SU-DHL-6 (cell line): Measurements from ENCODE around the gene EVC.

Experiments
- H2AFZ ChIP-seq: fragments of 200-600 bp; sonication (generic); 2 replicates; pipeline ENCODE4 v1.6.1; 2014; ENCODE audit warnings: low read depth, mild to moderate bottlenecking, moderate library complexity, mixed read lengths, antibody characterized with exemption, low read length; ENCODE audit not compliant: severe bottlenecking
- H3F3A ChIP-seq: fragments of 200-600 bp; shearing (Covaris generic); 2 replicates; pipeline ENCODE4 v1.6.0; 2016; ENCODE audit warnings: antibody characterized with exemption, mild to moderate bottlenecking; ENCODE audit not compliant: insufficient read depth
- H3K27ac ChIP-seq: fragments of 200-600 bp; sonication (generic); 2 replicates; pipeline ENCODE4 v1.5.1; 2016; ENCODE audit warnings: low read depth, mild to moderate bottlenecking, low read length, moderate library complexity, mixed read lengths
- H3K27me3 ChIP-seq: fragments of 200-600 bp; sonication (generic), shearing (Covaris generic); 2 replicates; pipeline ENCODE4 v1.6.0; 2014; ENCODE audit warnings: mild to moderate bottlenecking, low read length
- H3K36me3 ChIP-seq: fragments of 200-600 bp; sonication (generic); 2 replicates; pipeline ENCODE4 v1.6.1; 2014; ENCODE audit warnings: mild to moderate bottlenecking, low read length, mixed read lengths
- H3K4me2 ChIP-seq: fragments of 300-600, 200-600 bp; shearing (Covaris generic), sonication (generic); 2 replicates; pipeline ENCODE4 v1.6.0; 2014; ENCODE audit warnings: low read length, low read depth, mild to moderate bottlenecking; ENCODE audit not compliant: poor library complexity, severe bottlenecking
- H3K4me3 ChIP-seq: fragments of 200-600 bp; sonication (generic); 2 replicates; pipeline ENCODE4 v1.5.1; 2014; ENCODE audit warnings: antibody characterized with exemption, low read length, mild to moderate bottlenecking, mixed read lengths; ENCODE audit not compliant: insufficient read depth, poor library complexity, severe bottlenecking
- H3K79me2 ChIP-seq: fragments of 200-600 bp; sonication (generic); 2 replicates; pipeline ENCODE4 v1.6.1; 2014; ENCODE audit warnings: mild to moderate bottlenecking, low read length, moderate library complexity; ENCODE audit not compliant: insufficient read depth
- H3K9ac ChIP-seq: fragments of 200-600 bp; sonication (generic); 2 replicates; pipeline ENCODE4 v1.7.0; 2014; ENCODE audit warnings: mild to moderate bottlenecking, low read length
- H3K9me2 ChIP-seq: fragments of 200-600 bp; sonication (generic); replicated peaks from 2 replicates; pipeline ENCODE4 v1.6.1; 2014; ENCODE audit warnings: low read length; ENCODE audit not compliant: insufficient read depth
- H3K9me3 ChIP-seq: fragments of 200-600 bp; sonication (generic); 2 replicates; pipeline ENCODE4 v1.6.1; 2014; ENCODE audit warnings: low read length, mixed read lengths; ENCODE audit not compliant: insufficient read depth
- H4K20me1 ChIP-seq: fragments of 200-600 bp; sonication (generic); 2 replicates; pipeline ENCODE4 v1.6.1; 2014; ENCODE audit warnings: low read depth, mild to moderate bottlenecking, antibody characterized with exemption, low read length, moderate library complexity, mixed read lengths
- EZH2phosphoT487 ChIP-seq: fragments of 200-600 bp; sonication (generic), shearing (Covaris generic); conservative IDR thresholded peaks from 2 replicates; pipeline ENCODE4 v1.6.1; 2018; ENCODE audit warnings: mild to moderate bottlenecking, antibody characterized with exemption, low read length, moderate library complexity, mixed read lengths
- TF ChIP-seq, protein P1 (sequence below): fragments of 200-600 bp; sonication (generic); IDR thresholded peaks from one replicate; pipeline ENCODE4 v1.5.1; 2017; ENCODE audit warnings: antibody characterized with exemption, mild to moderate bottlenecking, low read length, moderate library complexity; ENCODE audit not compliant: insufficient read depth, poor library complexity, severe bottlenecking

Gene EVC

DNA sequence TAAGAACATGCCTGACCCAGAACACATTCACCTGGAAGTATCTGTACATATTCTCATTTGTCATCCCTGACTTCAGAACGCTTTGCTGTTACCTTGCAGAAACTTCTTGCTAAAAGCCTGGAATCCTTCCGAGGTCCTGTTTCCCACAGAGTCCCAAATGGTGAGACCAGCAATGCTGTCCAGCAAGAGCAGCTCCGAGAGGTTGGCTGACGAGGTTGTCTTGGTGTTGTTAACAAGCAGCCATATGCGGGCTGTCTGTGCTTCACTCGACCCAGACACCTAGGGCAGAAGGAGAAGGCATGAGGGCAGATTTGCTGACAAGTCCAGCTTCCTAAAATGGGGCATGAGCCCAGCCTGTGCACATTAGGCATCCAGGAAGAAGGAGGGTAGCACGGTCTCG lies 21.9 kb upstream of the EVC start:
- Histone ChIP-seq H3K4me3 (no peak overlapping the region), H2AFZ (no peak overlapping the region), H3F3A (no peaks in the 10 kb centered on the region), H3K79me2 (no peaks in the 10 kb centered on the region), H3K9ac (no peak overlapping the region), H3K27me3 (no peaks in the 10 kb centered on the region), H4K20me1 (no peaks in the 10 kb centered on the region), H3K9me3 (no peaks in the 10 kb centered on the region), H3K4me2 (no peak overlapping the region), H3K36me3 (no peaks in the 10 kb centered on the region), H3K27ac (no peak overlapping the region), H3K9me2 (no peaks in the 10 kb centered on the region)
- TF ChIP-seq, protein P1, sequence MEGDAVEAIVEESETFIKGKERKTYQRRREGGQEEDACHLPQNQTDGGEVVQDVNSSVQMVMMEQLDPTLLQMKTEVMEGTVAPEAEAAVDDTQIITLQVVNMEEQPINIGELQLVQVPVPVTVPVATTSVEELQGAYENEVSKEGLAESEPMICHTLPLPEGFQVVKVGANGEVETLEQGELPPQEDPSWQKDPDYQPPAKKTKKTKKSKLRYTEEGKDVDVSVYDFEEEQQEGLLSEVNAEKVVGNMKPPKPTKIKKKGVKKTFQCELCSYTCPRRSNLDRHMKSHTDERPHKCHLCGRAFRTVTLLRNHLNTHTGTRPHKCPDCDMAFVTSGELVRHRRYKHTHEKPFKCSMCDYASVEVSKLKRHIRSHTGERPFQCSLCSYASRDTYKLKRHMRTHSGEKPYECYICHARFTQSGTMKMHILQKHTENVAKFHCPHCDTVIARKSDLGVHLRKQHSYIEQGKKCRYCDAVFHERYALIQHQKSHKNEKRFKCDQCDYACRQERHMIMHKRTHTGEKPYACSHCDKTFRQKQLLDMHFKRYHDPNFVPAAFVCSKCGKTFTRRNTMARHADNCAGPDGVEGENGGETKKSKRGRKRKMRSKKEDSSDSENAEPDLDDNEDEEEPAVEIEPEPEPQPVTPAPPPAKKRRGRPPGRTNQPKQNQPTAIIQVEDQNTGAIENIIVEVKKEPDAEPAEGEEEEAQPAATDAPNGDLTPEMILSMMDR: no peak
- no peak for TF ChIP-seq EZH2phosphoT487

DNA sequence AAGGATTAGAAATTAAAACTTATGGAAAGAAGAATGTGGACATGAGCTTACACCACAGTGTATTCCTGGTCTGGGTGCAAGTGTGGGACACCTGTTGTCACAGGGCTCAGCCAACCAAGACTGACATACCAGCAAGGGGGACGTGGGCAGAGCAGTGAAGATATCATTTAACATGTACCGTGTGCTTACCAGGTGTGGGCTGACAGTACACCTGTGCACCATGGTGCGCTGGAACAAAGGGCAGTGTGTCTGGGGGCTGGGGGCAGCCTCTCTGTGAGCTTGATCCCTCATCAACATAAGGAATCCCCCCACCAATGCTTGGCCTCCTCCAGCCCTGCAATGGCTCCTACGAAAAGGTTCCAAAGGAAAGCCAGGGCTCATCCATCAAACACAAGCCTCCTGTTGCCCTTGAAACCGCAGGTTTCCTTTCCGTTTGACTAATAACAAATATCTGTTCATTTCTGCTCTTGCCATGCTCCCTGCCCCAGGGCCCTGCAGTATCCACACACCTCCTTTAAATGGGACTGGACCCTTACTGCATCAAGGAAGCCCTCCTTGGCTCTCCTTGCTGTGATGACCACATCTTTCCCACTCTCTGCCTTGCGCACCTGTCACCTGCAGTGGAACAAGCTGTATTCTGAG lies 19.4 kb upstream of the EVC start:
- H2AFZ ChIP-seq: no peak overlapping the region
- H3K4me3 ChIP-seq: no peak overlapping the region
- H3K9me3 ChIP-seq: no peaks in the 10 kb centered on the region
- no peaks in the 10 kb centered on the region for H3K79me2 ChIP-seq
- H3K27ac ChIP-seq: no peak overlapping the region
- no peak overlapping the region for H3K4me2 ChIP-seq
- H3F3A ChIP-seq: no peaks in the 10 kb centered on the region
- no peaks in the 10 kb centered on the region for H4K20me1 ChIP-seq
- no peak overlapping the region for H3K9ac ChIP-seq
- no peaks in the 10 kb centered on the region for H3K36me3 ChIP-seq
- no peaks in the 10 kb centered on the region for H3K9me2 ChIP-seq
- no peaks in the 10 kb centered on the region for H3K27me3 ChIP-seq
- no peak for TF ChIP-seq EZH2phosphoT487
- TF ChIP-seq, protein P1: no peak

DNA sequence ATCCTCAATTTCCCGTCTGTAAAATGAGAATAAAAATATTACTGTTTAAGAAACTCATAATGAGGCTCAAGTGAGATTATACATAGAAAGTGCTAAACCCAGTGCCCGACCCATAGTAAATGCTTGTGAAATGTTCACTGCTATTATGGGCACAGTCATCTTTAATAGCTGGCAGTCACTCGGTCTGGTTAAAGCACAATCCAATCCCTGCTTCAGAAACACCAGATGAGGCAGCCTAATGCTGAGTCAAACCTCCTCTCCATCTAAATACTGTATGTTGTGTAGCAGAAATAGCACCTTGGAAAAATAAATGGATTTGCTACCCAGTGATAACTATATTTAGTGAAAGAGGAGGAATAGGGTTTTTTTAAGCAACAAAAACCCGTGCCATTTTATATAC lies 17.1 kb upstream of the EVC start:
- Histone ChIP-seq H3K4me2 (no peak overlapping the region), H3K9me3 (no peaks in the 10 kb centered on the region), H3K9me2 (no peaks in the 10 kb centered on the region), H3K27ac (no peak overlapping the region), H3K27me3 (no peaks in the 10 kb centered on the region), H3K9ac (no peak overlapping the region), H3K79me2 (no peaks in the 10 kb centered on the region), H3K36me3 (no peaks in the 10 kb centered on the region), H3K4me3 (no peak overlapping the region), H4K20me1 (no peaks in the 10 kb centered on the region), H2AFZ (no peak overlapping the region), H3F3A (no peaks in the 10 kb centered on the region)
- TF ChIP-seq, protein P1: no peak
- TF ChIP-seq EZH2phosphoT487: no peak
